Neuronal stem cell (in vitro differentiated cells): ENCODE data around the gene HPX.

Experiments
- DNase-seq: peaks from one replicate; pipeline ENCODE4 v3.0.0-alpha.2; 2013; ENCODE audit warnings: low spot score
- H2AFZ ChIP-seq: one replicate; pipeline ENCODE4 v1.6.1; 2013; ENCODE audit warnings: mild to moderate bottlenecking, low read length, inconsistent platforms
- H2AK5ac ChIP-seq: 2 replicates; pipeline ENCODE4 v1.6.1; 2013; ENCODE audit warnings: low read depth, mild to moderate bottlenecking, inconsistent platforms, low read length, moderate library complexity, mixed read lengths
- H2BK120ac ChIP-seq: 2 replicates; pipeline ENCODE4 v1.6.1; 2013; ENCODE audit warnings: low read depth, mild to moderate bottlenecking, inconsistent platforms, low read length, moderate library complexity, mixed read lengths
- H2BK12ac ChIP-seq: one replicate; pipeline ENCODE4 v1.6.1; 2013; ENCODE audit warnings: low read length, inconsistent platforms
- H2BK15ac ChIP-seq: 2 replicates; pipeline ENCODE4 v1.6.1; 2013; ENCODE audit warnings: mild to moderate bottlenecking, low read length, inconsistent platforms, mixed read lengths
- H2BK5ac ChIP-seq: one replicate; pipeline ENCODE4 v1.6.1; 2013; ENCODE audit warnings: inconsistent platforms, mild to moderate bottlenecking, low read length, moderate library complexity
- H3K14ac ChIP-seq: one replicate; pipeline ENCODE4 v1.6.1; 2013; ENCODE audit warnings: low read length, inconsistent platforms
- H3K18ac ChIP-seq: 2 replicates; pipeline ENCODE4 v1.6.1; 2013; ENCODE audit warnings: low read length, inconsistent platforms
- H3K23ac ChIP-seq: 2 replicates; pipeline ENCODE4 v1.6.1; 2013; ENCODE audit warnings: low read depth, mild to moderate bottlenecking, mixed read lengths, low read length, inconsistent platforms; ENCODE audit not compliant: poor library complexity
- H3K27ac ChIP-seq: replicated peaks from 3 replicates; pipeline ENCODE4 v1.5.1; 2013; ENCODE audit warnings: low read length, inconsistent platforms
- H3K27me3 ChIP-seq, 3 experiments: 2 replicates each; pipeline ENCODE4 v1.6.1; 2013; ENCODE audit warnings: low read length in 3 of 3, mild to moderate bottlenecking in 2 of 3, inconsistent platforms in 1 of 3, low read depth in 1 of 3, mixed read lengths in 1 of 3, moderate library complexity in 1 of 3; ENCODE audit not compliant: control insufficient read depth in 3 of 3, insufficient read depth in 3 of 3
- H3K36me3 ChIP-seq, 2 donors: replicated peaks in 1 of 2; 2 replicates each; pipeline ENCODE4 v1.6.1; 2013; ENCODE audit warnings: low read length in 2 of 2; ENCODE audit not compliant: control insufficient read depth in 2 of 2, insufficient read depth in 2 of 2
- H3K4ac ChIP-seq: 2 replicates; pipeline ENCODE4 v1.6.1; 2013; ENCODE audit warnings: inconsistent platforms, mild to moderate bottlenecking, low read length, moderate library complexity
- H3K4me1 ChIP-seq, 2 donors: 1 replicate in 1 of 2; 2 replicates in 1 of 2; pipeline ENCODE4 v1.6.1; 2013; ENCODE audit warnings: low read length in 2 of 2, low read depth in 1 of 2; ENCODE audit not compliant: control insufficient read depth in 2 of 2, insufficient read depth in 1 of 2
- H3K4me2 ChIP-seq: one replicate; pipeline ENCODE4 v1.6.1; 2013; ENCODE audit warnings: mild to moderate bottlenecking, low read length, inconsistent platforms; ENCODE audit not compliant: insufficient read depth, poor library complexity, severe bottlenecking
- H3K4me3 ChIP-seq, 2 donors: 2 replicates each; pipeline ENCODE4 v1.5.1; 2013; ENCODE audit warnings: low read length in 2 of 2, mild to moderate bottlenecking in 2 of 2, inconsistent platforms in 1 of 2, moderate library complexity in 1 of 2
- H3K79me1 ChIP-seq: one replicate; pipeline ENCODE4 v1.6.1; 2013; ENCODE audit warnings: low read depth, mild to moderate bottlenecking, inconsistent platforms, low read length, moderate library complexity
- H3K9ac ChIP-seq: one replicate; pipeline ENCODE4 v1.6.1; 2013; ENCODE audit warnings: mild to moderate bottlenecking, low read depth, low read length, inconsistent platforms; ENCODE audit not compliant: poor library complexity
- H3K9me3 ChIP-seq, 2 donors: replicated peaks in 1 of 2; 2 replicates each; pipeline versions ENCODE3 to v1.6.1; 2013; ENCODE audit warnings: low read length in 2 of 2, mild to moderate bottlenecking in 2 of 2, inconsistent platforms in 1 of 2, low read depth in 1 of 2, mixed read lengths in 1 of 2, moderate library complexity in 1 of 2; ENCODE audit not compliant: control insufficient read depth in 2 of 2, insufficient read depth in 1 of 2
- H4K8ac ChIP-seq: one replicate; pipeline ENCODE4 v1.6.1; 2013; ENCODE audit warnings: low read depth, mild to moderate bottlenecking, inconsistent platforms, low read length, moderate library complexity
- H4K91ac ChIP-seq: one replicate; pipeline ENCODE4 v1.6.1; 2013; ENCODE audit warnings: low read length, low read depth, mild to moderate bottlenecking, inconsistent platforms; ENCODE audit not compliant: poor library complexity
- WGBS, 2 donors: extraction: QIAGEN DNeasy Blood & Tissue Kit; methylation state at CpG; one replicate each; pipeline ENCODE4 v1.1.7; 2013; ENCODE audit warnings: missing lambda C conversion rate in 2 of 2, mixed read lengths in 1 of 2; ENCODE audit not compliant: insufficient read length in 2 of 2, insufficient replicate concordance in 1 of 2; ENCODE audit errors: extremely low coverage in 2 of 2; 5-methylcytosine and 5-hydroxymethylcytosine counted together

HPX gene

DNA sequence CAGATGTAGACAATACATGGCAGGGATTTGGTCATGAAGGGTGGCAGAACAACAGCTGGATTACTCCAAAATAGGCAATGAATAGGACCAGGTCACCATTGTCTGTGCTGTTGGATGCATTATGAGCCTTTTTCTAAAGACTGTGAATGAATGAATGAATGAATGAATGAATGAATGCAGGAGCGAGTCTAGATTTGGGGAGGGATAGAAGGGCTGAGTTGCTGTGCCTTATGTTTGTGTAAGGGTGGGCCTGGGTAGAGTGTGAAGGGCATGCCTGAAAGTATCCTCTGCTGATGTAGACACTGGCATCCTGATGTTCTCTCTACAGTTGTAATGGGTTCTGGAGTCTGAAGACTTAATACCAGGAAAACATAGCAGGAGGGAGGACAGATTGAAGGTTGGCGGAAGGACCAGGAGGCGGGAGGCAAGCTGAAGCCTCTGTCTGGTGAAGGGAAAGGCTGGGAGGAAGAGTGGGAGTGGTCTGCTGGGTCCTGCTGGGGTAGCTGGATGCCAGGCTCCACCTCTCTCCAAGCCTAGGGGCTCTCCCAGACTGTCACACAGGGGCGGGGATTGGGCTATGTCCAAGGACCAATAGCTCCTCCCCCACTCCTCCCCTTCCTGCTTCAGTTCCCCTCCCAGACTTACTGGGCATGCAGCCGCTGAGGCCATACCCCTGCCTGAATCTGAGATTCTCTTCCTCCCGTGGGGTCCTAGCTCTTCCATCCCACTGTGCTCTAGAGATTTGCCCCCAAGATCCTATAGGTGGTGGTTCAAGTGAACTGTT, 28.1 kb upstream of the HPX start:
- peak; percentile 88 for DNase-seq

DNA sequence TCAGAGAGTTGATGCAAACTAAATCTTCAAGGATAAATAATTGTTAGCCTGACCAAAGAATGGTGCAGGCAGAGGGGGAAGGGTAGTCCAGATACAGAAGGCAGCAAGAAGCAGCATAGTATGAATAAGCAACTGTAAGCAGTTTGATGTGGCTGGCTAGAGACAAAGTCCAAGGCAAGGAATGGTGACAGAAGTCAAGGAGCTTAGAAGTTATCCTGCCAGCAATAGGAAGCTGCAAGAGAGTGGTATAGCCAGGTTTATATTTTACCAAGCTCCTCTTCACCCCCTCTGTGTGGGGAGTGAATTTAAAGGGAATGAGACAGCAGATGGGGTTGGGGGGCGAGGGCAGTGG, 18.3 kb upstream of the HPX start:
- Histone ChIP-seq H2BK120ac (no peak overlapping the region), H4K8ac (no peak overlapping the region), H3K4me2 (no peak overlapping the region), H3K4me1 (no peaks in the 10 kb centered on the region), H3K9ac (no peak overlapping the region), H3K79me1 (peaks cover 3% of the 10 kb centered on the region), H3K18ac (no peak overlapping the region), H2AFZ (no peak overlapping the region), H3K27me3 (no peaks in the 10 kb centered on the region), H2BK5ac (no peak overlapping the region), H3K4me3 (no peak overlapping the region), H3K14ac (no peak overlapping the region), H3K4ac (no peak overlapping the region), H3K27ac (no peak overlapping the region), H2BK15ac (no peak overlapping the region), H2BK12ac (no peak overlapping the region), H2AK5ac (no peak overlapping the region), H4K91ac (no peak overlapping the region), H3K36me3 (peaks cover 29 to 61% of the 10 kb centered on the region in 2 donors), H3K23ac (no peak overlapping the region), H3K9me3 (no peaks in the 10 kb centered on the region)
- no peak for DNase-seq
- WGBS, 2 donors, result no CpG with 5 or more reads among the region's 1 CpG

More for the DNA sequence above, 28.1 kb upstream of the HPX start:
- no peak overlapping the region for H4K91ac ChIP-seq
- H2BK120ac ChIP-seq, result no peak overlapping the region
- H3K18ac ChIP-seq, result no peak overlapping the region
- WGBS, 2 donors, result no CpG with 5 or more reads among the region's 6 CpGs
- H3K4me2 ChIP-seq, result peak overlapping the region; percentile 30
- no peak overlapping the region for H2BK12ac ChIP-seq
- no peak overlapping the region for H3K9ac ChIP-seq
- peaks cover 3 to 16% of the 10 kb centered on the region in 2 donors for H3K36me3 ChIP-seq
- no peak overlapping the region for H3K27ac ChIP-seq
- peak overlapping the region; percentile 78 for H2AFZ ChIP-seq
- H2BK5ac ChIP-seq, result no peak overlapping the region
- no peak overlapping the region for H3K14ac ChIP-seq
- peaks cover 7 to 16% of the 10 kb centered on the region in 2 donors for H3K4me1 ChIP-seq
- H3K27me3 ChIP-seq, result no peaks in the 10 kb centered on the region
- H2AK5ac ChIP-seq, result no peak overlapping the region
- H3K4me3 ChIP-seq, result no peak overlapping the region
- no peak overlapping the region for H4K8ac ChIP-seq
- no peak overlapping the region for H3K23ac ChIP-seq
- no peaks in the 10 kb centered on the region for H3K79me1 ChIP-seq
- no peak overlapping the region for H2BK15ac ChIP-seq
- no peak overlapping the region for H3K4ac ChIP-seq
- no peaks in the 10 kb centered on the region for H3K9me3 ChIP-seq

DNA sequence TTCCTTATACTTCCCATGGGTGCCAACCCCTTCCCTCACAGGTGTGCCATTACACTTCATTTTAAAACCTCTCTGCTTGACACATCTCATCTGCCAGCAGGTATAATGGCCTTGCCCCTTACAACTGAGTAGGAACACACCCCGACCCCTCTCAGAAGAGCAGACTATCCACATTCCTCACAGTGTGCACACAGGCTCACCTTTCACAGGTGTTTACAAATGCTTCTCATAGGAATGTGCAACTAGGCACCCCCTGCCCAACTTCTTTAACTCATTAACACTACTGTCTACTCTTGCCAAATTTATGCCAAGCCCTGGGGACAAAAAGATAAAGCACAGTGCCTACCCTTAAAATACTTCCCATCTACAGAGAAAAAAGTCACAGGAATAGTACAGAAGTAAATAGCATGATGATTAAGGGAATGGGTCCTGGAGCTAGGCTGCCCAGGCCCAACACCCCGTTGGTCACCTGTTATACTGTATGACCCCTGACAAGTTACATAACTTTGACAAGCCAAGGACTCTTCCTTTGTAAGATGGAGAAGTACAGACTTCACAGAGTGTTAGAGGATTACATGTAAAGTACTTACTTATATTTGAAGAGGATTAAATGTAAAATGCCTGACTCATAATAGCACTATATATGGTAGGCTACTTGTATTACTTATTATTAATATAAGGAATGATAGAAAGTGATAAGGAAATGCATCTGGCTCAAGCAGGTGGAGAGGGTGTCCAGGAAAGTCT, 17.7 kb upstream of the HPX start:
- Histone ChIP-seq H3K14ac (no peak overlapping the region), H3K4me3 (no peak overlapping the region), H3K27ac (no peak overlapping the region), H4K91ac (no peak overlapping the region), H3K9ac (no peak overlapping the region), H2AFZ (no peak overlapping the region), H4K8ac (no peak overlapping the region), H3K4ac (no peak overlapping the region), H2BK12ac (no peak overlapping the region), H3K18ac (no peak overlapping the region), H3K36me3 (peaks cover 29 to 55% of the 10 kb centered on the region in 2 donors), H2BK120ac (no peak overlapping the region), H2AK5ac (no peak overlapping the region), H3K23ac (no peak overlapping the region), H2BK5ac (no peak overlapping the region), H3K79me1 (peaks cover 3% of the 10 kb centered on the region), H3K4me2 (no peak overlapping the region), H3K9me3 (no peaks in the 10 kb centered on the region), H3K4me1 (no peaks in the 10 kb centered on the region), H2BK15ac (no peak overlapping the region), H3K27me3 (no peaks in the 10 kb centered on the region)
- DNase-seq, result no peak
- WGBS, 2 donors, result no CpG with 5 or more reads among the region's 2 CpGs

DNA sequence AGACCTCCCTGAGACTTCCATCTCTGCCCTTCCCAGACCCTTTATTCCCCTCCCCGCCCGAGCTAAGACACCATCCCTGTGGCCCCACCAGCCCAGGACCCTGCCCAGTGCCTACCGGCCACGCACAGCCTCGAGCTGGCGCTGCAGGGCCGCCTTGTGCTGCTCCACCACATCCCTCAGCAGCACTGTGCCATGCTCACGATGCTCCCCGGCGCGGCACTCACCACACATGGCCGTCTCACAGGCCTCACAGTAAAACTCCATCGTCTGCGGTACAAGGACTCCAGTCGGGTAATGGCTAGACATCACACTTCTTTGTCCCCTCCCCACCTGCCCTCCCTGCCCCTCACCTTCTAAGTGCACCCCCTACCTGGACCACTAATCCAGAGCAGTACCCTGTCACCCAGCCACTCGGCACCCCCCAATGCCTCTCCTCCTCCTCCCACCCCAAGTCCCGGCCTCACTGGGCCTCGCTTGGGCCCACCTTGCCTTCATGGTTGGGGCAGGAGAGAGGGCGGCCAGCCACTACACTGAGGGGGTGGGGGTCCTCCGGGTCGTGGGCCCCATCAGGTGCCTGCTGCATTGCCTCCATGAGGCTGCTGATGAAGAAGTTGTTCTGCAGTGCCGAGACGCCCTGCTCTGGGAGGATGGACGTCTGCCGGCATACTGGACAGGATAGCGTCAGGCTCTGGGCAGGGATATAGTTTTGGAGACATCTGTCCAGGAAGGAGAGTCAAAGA, 17.0 kb upstream of the HPX start:
- no peak overlapping the region for H2BK15ac ChIP-seq
- H3K9me3 ChIP-seq, result no peaks in the 10 kb centered on the region
- H4K8ac ChIP-seq, result no peak overlapping the region
- H2AFZ ChIP-seq, result no peak overlapping the region
- H3K4ac ChIP-seq, result no peak overlapping the region
- H3K18ac ChIP-seq, result no peak overlapping the region
- H2BK5ac ChIP-seq, result no peak overlapping the region
- H3K36me3 ChIP-seq, result peaks cover 26 to 58% of the 10 kb centered on the region in 2 donors
- H3K4me2 ChIP-seq, result no peak overlapping the region
- DNase-seq, result no peak
- peaks cover 3% of the 10 kb centered on the region for H3K79me1 ChIP-seq
- no peak overlapping the region for H3K4me3 ChIP-seq
- H4K91ac ChIP-seq, result no peak overlapping the region
- no peak overlapping the region for H3K27ac ChIP-seq
- H3K23ac ChIP-seq, result peak overlapping the region; percentile 25
- H2BK12ac ChIP-seq, result no peak overlapping the region
- H2BK120ac ChIP-seq, result no peak overlapping the region
- H3K4me1 ChIP-seq, result no peaks in the 10 kb centered on the region
- peak overlapping the region; percentile 61 for H3K9ac ChIP-seq
- H3K14ac ChIP-seq, result no peak overlapping the region
- H2AK5ac ChIP-seq, result no peak overlapping the region
- WGBS, 2 donors, result no CpG with 5 or more reads among the region's 26 CpGs
- H3K27me3 ChIP-seq, result no peaks in the 10 kb centered on the region
